ENCODE results near the gene MDM4. TPM values are rescaled to one million over a fixed set of nuclear protein-coding genes. Genes with fewer than 3 reads are reported as not detected.

Gene MDM4
- total RNA-seq, 6 donors from 2014 or later, result 40.0 to 167 (median 69.2) TPM

- Histone ChIP-seq H3K9me3 (no peaks in the 10 kb centered on the region), H3K4me3 (no peak overlapping the region), H3K36me3 (peaks cover 30 to 94% (median 64%) of the 10 kb centered on the region in 4 donors), H3K27me3 (no peaks in the 10 kb centered on the region), H3K4me1 (no peaks in the 10 kb centered on the region), H3K27ac (no peak overlapping the region)
- no peak for ATAC-seq (ENCODE audit: low FRiP score in 2 of 2)
- TF ChIP-seq POLR2AphosphoS5 (IDR thresholded peaks at IDR 0.05) (no peak), EP300 (IDR thresholded peaks at IDR 0.05) (no peak), POLR2A (IDR thresholded peaks at IDR 0.05) (no peak), CTCF (IDR thresholded peaks at IDR 0.05) (no peak)
- no peak for DNase-seq
Observed at GRCh38 chr1:204532832-204533231, 16.6 kb downstream of the MDM4 start.

GRCh38 chr1:204541626-204542025 is 25.4 kb downstream of the MDM4 start:
- no peak for TF ChIP-seq CTCF (IDR thresholded peaks at IDR 0.05)
- TF ChIP-seq EP300 (IDR thresholded peaks at IDR 0.05), result no peak
- no peak for TF ChIP-seq POLR2A (IDR thresholded peaks at IDR 0.05)
- TF ChIP-seq POLR2AphosphoS5 (IDR thresholded peaks at IDR 0.05), result no peak
- Histone ChIP-seq H3K4me3 (no peak overlapping the region), H3K27me3 (no peaks in the 10 kb centered on the region), H3K4me1 (peaks cover 3 to 11% (median 6%) of the 10 kb centered on the region in 4 donors), H3K9me3 (no peaks in the 10 kb centered on the region), H3K36me3 (peaks cover 31 to 96% (median 63%) of the 10 kb centered on the region in 4 donors), H3K27ac (no peak overlapping the region)
- no peak for ATAC-seq (ENCODE audit: low FRiP score in 2 of 2)
- DNase-seq, result no peak
- WGBS, 2 donors, result 49 to 50% methylated on average over 2 of the region's 2 CpGs

- ATAC-seq (ENCODE audit: low FRiP score in 2 of 2), result no peak
- H3K9me3 ChIP-seq, result no peaks in the 10 kb centered on the region
- H3K36me3 ChIP-seq, result peaks cover 46 to 98% (median 70%) of the 10 kb centered on the region in 4 donors
Observed at GRCh38 chr1:204544321-204544720, 28.1 kb downstream of the MDM4 start.

DNA sequence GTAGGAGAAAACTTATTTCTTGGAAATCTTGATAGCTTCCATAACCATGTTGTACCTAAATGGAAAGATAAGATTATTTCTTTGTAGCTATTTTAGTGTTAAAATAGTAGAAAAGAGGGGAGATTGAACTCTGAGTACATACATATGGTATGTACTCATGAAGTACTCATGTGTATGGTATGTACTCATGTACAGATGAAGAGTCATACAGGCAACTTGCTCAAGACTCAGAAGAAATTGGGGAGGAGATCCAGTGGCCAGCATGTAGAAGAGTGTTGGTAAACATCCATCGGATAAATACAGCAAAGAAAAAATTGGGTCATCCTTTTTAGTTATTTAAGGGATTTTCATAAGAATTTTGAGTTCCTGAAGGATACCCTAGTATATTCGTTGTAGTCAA is 29.0 kb downstream of the MDM4 start:
- H3K4me3 ChIP-seq, result no peak overlapping the region
- no peak for ATAC-seq (ENCODE audit: low FRiP score in 2 of 2)
- no peaks in the 10 kb centered on the region for H3K9me3 ChIP-seq
- 87 to 89% methylated on average over 2 of the region's 2 CpGs for WGBS, 2 donors
- TF ChIP-seq POLR2AphosphoS5 (IDR thresholded peaks at IDR 0.05) (no peak), EP300 (IDR thresholded peaks at IDR 0.05) (no peak), CTCF (IDR thresholded peaks at IDR 0.05) (no peak), POLR2A (IDR thresholded peaks at IDR 0.05) (no peak)
- H3K27me3 ChIP-seq, result no peaks in the 10 kb centered on the region
- DNase-seq, result no peak
- H3K4me1 ChIP-seq, result peaks cover 3 to 11% (median 6%) of the 10 kb centered on the region in 4 donors
- peaks cover 44 to 98% (median 70%) of the 10 kb centered on the region in 4 donors for H3K36me3 ChIP-seq
- peak overlapping the region in 2 of 4 donors; percentile 23 to 45 for H3K27ac ChIP-seq

More at GRCh38 chr1:204544321-204544720, 28.1 kb downstream of the MDM4 start:
- Histone ChIP-seq H3K27ac (peak overlapping the region in 1 of 4 donors; percentile 23), H3K27me3 (no peaks in the 10 kb centered on the region), H3K4me1 (peaks cover 3 to 11% (median 6%) of the 10 kb centered on the region in 4 donors), H3K4me3 (no peak overlapping the region)
- WGBS, 2 donors, result 58 to 71% methylated on average over 2 of the region's 2 CpGs
- no peak for DNase-seq
- no peak for TF ChIP-seq EP300 (IDR thresholded peaks at IDR 0.05)
- TF ChIP-seq POLR2A (IDR thresholded peaks at IDR 0.05), result no peak
- no peak for TF ChIP-seq POLR2AphosphoS5 (IDR thresholded peaks at IDR 0.05)
- no peak for TF ChIP-seq CTCF (IDR thresholded peaks at IDR 0.05)

- TF ChIP-seq POLR2AphosphoS5 (IDR thresholded peaks at IDR 0.05) (no peak), CTCF (IDR thresholded peaks at IDR 0.05) (no peak), EP300 (IDR thresholded peaks at IDR 0.05) (no peak), POLR2A (IDR thresholded peaks at IDR 0.05) (no peak)
- no peak for DNase-seq
- ATAC-seq (ENCODE audit: low FRiP score in 2 of 2), result no peak
- peaks cover 44 to 98% (median 70%) of the 10 kb centered on the region in 4 donors for H3K36me3 ChIP-seq
- H3K27me3 ChIP-seq, result no peaks in the 10 kb centered on the region
- H3K27ac ChIP-seq, result peak overlapping the region in 1 of 4 donors; percentile 45
- no peak overlapping the region for H3K4me3 ChIP-seq
- peaks cover 3 to 11% (median 6%) of the 10 kb centered on the region in 4 donors for H3K4me1 ChIP-seq
- no peaks in the 10 kb centered on the region for H3K9me3 ChIP-seq
- 28 to 38% methylated on average over 2 of the region's 2 CpGs for WGBS, 2 donors
Observed at GRCh38 chr1:204545881-204546280, 29.7 kb downstream of the MDM4 start.

All from upper lobe of left lung (tissue), 6 donors.